Mucosa of stomach (tissue), 1 donor: ENCODE measurements around the gene NOX4.

ENCODE experiments used
- H3K27me3 ChIP-seq: one replicate; pipeline ENCODE4 v1.7.0; 2013; ENCODE audit warnings: mild to moderate bottlenecking, low read length; ENCODE audit not compliant: control insufficient read depth, insufficient read depth
- H3K36me3 ChIP-seq: one replicate; pipeline ENCODE4 v1.7.0; 2013; ENCODE audit warnings: low read length; ENCODE audit not compliant: control insufficient read depth, insufficient read depth
- H3K4me1 ChIP-seq: one replicate; pipeline ENCODE4 v1.7.0; 2013; ENCODE audit warnings: mild to moderate bottlenecking, low read length; ENCODE audit not compliant: control insufficient read depth, insufficient read depth
- H3K4me3 ChIP-seq: one replicate; pipeline ENCODE4 v1.7.0; 2013; ENCODE audit warnings: low read length
- H3K9ac ChIP-seq: one replicate; pipeline ENCODE4 v1.7.0; 2013; ENCODE audit warnings: mild to moderate bottlenecking, low read length, moderate library complexity
- H3K9me3 ChIP-seq: one replicate; pipeline ENCODE4 v1.7.0; 2013; ENCODE audit warnings: mild to moderate bottlenecking, low read length, moderate library complexity; ENCODE audit not compliant: control insufficient read depth
- donor health status: Pancreatic carcinoma.

NOX4 gene

DNA sequence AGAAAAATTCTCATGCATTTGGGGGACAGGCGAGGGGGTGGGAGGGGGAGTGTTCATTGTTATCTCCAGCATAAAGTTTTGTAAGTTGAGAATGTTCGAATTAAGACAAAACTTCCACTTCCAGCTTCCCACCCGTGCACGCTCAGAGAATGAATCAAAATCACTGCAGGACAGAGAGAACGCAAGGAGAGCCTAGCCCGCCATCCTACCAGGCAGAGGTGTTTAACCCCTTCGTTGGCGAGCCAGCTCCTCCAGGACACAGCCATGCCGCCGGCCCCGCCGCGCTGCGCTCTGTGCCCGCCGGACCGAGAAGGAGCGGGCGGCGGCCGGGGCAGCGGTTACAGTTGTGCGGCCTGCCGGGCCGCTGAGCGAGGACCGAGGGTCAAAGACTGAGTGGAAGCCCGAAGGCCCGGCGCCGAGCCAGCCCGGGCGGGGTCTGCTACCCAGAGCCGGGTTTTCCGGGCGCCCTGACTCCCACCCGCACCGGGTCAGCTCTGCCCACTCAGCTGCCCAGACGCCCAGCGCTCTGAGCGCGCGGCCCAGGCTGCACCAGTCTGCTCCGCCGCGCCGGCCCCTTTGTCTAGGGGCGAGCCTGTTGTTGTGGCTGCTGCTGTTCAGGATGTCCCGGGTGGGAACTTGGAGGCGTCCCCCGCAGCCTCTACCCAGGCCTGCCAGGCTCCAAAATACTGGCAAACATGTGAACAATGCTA is at the start of gene NOX4:
TSS of gene NOX4 (minus strand) at position 395 of the 710 bp plus-strand sequence. CDS start at position 266, 129 bp downstream.
- Histone ChIP-seq H3K27me3 (peaks cover 19% of the 10 kb centered on the region), H3K9me3 (no peaks in the 10 kb centered on the region), H3K4me3 (no peak within 1 kb of the TSS), H3K9ac (no peak within 1 kb of the TSS), H3K4me1 (no peaks in the 10 kb centered on the region), H3K36me3 (no peaks in the 10 kb centered on the region)

DNA sequence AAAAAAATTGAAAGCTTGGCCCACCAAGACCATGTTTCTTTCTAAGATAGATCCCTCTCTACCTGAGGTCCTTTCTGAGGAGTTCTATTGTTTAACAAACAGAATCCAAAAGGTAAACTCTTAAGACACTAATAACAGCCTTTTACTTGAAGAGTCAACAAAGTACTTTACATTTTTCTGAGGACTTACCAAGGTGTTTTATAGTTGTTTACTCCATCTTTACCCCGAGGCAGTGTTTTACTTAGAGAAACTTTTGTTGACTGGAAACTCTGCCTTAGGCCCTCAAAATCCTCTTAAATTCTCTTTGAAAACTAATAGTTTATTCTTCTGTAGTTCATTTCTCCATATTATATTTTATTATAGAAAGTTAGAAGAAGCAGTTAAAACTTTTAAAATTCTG is 49.7 kb upstream of the NOX4 start:
- H3K4me3 ChIP-seq, result no peak overlapping the region
- no peaks in the 10 kb centered on the region for H3K36me3 ChIP-seq
- no peak overlapping the region for H3K9ac ChIP-seq
- H3K4me1 ChIP-seq, result no peaks in the 10 kb centered on the region
- no peaks in the 10 kb centered on the region for H3K27me3 ChIP-seq
- H3K9me3 ChIP-seq, result no peaks in the 10 kb centered on the region

DNA sequence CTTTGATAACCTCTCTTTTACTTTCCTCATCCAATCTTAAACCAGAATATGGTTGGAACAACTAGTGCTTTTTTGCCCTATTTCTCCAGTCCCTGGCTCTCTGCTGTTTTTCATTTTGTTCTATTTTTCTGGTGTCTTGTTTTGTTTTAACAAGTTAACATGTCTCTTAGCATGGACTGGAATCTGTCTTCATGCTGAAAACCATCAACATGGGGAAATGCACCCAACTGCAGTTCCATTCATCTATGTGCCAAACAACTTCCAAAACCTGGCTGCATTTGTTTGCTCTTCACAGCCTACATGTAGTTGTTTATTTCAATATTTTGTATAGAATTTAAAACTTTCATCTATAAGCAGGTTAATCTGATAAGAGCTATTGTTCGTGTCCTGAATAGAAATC is 46.8 kb upstream of the NOX4 start:
- H3K9me3 ChIP-seq, result no peaks in the 10 kb centered on the region
- H3K4me1 ChIP-seq, result no peaks in the 10 kb centered on the region
- no peaks in the 10 kb centered on the region for H3K36me3 ChIP-seq
- H3K4me3 ChIP-seq, result no peak overlapping the region
- H3K27me3 ChIP-seq, result no peaks in the 10 kb centered on the region
- H3K9ac ChIP-seq, result no peak overlapping the region

DNA sequence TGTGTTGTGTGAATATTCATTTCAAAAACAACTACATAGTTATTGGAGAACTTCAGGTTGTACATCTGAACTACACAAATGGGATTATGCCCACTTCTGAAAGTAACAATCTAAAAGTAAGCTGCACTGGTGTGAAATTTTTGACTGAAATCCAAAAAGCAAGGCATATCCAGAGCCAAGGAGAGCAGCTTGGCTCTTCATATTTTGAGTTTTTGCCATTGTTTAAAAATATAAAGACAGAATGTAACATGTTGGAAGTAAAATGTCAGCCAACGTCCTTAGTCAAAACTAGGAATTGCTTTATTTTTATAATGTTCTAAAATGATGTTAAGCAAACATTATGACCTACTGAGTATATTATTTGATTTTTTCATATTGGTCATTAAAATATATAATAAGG is 45.8 kb upstream of the NOX4 start:
- Histone ChIP-seq H3K36me3 (no peaks in the 10 kb centered on the region), H3K4me3 (no peak overlapping the region), H3K9ac (no peak overlapping the region), H3K27me3 (no peaks in the 10 kb centered on the region), H3K4me1 (no peaks in the 10 kb centered on the region), H3K9me3 (no peaks in the 10 kb centered on the region)

DNA sequence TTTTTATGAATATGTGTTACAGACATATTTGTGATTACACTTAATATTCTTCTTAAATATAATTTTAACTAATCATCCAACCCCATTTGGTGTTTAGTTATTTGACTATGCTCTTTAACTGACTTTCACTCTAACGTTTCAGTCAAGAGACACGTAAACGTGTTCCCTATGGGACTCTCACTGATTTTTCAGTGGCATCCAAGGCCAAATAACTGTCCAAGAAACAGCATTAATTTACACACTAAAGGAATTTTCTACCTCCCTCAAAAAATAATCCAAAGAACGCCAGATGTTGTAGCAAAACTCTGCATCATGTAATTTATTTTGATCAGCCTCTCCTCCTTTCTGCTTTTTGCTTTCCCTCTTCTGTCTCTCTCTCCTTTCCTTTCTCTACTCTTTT is 44.0 kb upstream of the NOX4 start:
- Histone ChIP-seq H3K9ac (no peak overlapping the region), H3K27me3 (no peaks in the 10 kb centered on the region), H3K36me3 (no peaks in the 10 kb centered on the region), H3K4me1 (no peaks in the 10 kb centered on the region), H3K9me3 (no peaks in the 10 kb centered on the region), H3K4me3 (no peak overlapping the region)

DNA sequence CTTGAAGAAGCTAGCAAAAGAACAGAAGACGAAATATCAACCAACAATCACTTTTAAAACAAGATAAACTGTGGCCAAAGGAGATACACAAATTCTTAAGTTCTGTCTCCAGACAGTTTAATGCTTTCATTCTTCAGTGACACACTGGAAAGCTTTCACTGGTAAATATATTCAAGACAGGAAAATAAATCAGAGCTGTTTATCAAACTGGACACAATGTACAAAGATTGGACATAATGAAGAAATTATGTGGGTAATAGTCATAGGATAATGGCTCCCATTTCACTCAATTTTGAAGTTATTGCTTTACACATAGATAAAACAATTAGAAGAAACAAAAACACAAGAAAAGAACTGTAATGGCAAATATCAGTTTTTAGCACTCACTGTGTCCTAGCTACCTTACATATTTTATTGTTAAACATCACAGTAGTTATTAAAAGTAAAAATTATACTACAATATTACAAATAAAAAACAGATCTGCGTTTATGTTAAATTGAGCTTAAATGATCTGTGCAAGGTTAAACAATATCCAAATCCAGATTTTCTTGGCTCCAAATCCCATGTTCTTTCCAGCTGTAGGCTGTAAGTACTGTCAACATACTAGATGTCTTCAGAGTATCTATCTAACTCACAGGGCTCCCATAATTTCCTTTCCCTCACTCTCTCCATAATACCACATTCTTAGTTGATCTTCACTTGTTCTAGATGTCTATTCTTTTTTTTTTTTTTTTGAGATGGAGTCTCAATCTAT is 38.6 kb upstream of the NOX4 start:
- no peak overlapping the region for H3K4me3 ChIP-seq
- H3K4me1 ChIP-seq, result no peaks in the 10 kb centered on the region
- no peak overlapping the region for H3K9ac ChIP-seq
- H3K36me3 ChIP-seq, result no peaks in the 10 kb centered on the region
- H3K9me3 ChIP-seq, result no peaks in the 10 kb centered on the region
- no peaks in the 10 kb centered on the region for H3K27me3 ChIP-seq

DNA sequence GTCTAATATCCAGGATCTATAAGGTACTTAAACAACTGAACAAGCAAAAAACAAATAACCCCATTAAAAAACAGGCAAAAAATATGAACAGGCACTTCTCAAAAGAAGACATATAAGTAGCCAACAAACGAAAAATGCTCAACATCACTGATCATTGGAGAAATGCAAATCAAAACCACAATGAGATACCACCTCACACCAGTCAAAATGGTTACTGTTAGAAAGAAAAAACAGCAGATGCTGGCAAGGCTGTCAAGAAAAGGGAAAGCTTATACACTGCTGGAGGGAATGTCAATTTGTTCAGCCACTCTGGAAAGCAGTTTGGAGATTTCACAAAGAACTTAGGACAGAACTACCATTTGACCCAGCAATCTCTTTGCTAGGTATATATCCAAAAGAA is 30.6 kb upstream of the NOX4 start:
- no peak overlapping the region for H3K9ac ChIP-seq
- no peaks in the 10 kb centered on the region for H3K36me3 ChIP-seq
- no peaks in the 10 kb centered on the region for H3K27me3 ChIP-seq
- no peak overlapping the region for H3K4me3 ChIP-seq
- H3K4me1 ChIP-seq, result no peaks in the 10 kb centered on the region
- no peaks in the 10 kb centered on the region for H3K9me3 ChIP-seq

DNA sequence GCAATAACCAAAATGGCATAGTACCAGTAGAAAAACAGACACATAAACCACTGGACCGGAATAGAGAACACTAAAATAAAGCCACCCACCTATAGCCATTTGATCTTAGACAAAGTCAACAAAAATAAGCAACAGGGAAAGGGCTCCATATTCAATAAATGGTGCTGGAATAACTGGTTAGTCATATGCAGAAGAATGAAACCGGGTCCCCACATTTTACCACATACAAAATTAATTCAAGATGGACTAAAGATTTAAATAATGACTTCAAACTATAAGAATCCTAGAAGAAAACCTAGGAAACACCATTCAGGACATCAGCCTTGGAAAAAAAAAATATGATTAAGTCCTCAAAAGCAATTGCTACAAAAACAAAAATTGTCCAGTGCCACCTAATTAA is 30.1 kb upstream of the NOX4 start:
- no peaks in the 10 kb centered on the region for H3K9me3 ChIP-seq
- no peaks in the 10 kb centered on the region for H3K27me3 ChIP-seq

DNA sequence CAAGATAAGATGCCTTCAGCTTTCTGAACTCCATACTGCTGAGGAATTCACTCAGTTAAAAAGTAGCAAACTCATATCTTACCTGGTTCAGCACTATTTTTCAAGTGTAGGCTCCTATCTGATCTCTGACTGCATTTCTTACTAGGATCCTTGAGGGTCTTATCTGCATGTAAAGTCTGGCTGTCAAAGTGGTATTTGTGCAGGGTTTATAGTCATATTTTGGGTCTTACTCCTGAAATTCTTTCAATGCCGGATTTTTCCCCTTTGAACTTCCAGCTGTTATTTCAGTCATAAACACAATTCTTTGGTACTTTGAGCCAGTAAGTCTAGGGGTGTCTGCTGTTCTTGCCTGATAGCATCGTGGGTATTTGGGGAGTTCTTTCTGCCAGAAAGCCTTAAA is 25.3 kb upstream of the NOX4 start:
- Histone ChIP-seq H3K27me3 (no peaks in the 10 kb centered on the region), H3K9ac (no peak overlapping the region), H3K4me1 (no peaks in the 10 kb centered on the region), H3K4me3 (no peak overlapping the region), H3K9me3 (no peaks in the 10 kb centered on the region), H3K36me3 (no peaks in the 10 kb centered on the region)

More for the DNA sequence above, 30.1 kb upstream of the NOX4 start:
- Histone ChIP-seq H3K4me1 (no peaks in the 10 kb centered on the region), H3K4me3 (no peak overlapping the region), H3K36me3 (no peaks in the 10 kb centered on the region), H3K9ac (no peak overlapping the region)

DNA sequence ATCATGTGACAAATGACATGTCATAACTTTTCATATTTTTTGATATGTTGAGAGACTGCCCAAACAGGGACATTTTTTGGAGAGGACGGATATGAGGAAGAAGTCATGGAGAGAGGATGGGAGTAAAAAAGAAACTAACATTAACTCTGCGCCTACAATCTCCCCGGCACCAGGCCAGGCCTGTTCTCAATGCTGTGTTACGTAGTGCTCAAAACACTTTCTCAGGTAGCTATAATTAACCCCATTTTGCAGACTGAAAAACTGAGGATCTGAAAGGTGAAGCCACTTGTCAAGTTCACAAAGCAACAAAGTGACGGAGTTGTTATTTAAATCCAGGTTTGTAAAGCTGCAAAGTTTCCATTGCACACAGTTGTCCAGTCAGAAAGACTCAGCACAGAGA is 17.4 kb upstream of the NOX4 start:
- no peaks in the 10 kb centered on the region for H3K27me3 ChIP-seq
- H3K4me1 ChIP-seq, result no peaks in the 10 kb centered on the region
- no peaks in the 10 kb centered on the region for H3K36me3 ChIP-seq
- no peak overlapping the region for H3K4me3 ChIP-seq
- no peaks in the 10 kb centered on the region for H3K9me3 ChIP-seq
- H3K9ac ChIP-seq, result no peak overlapping the region

DNA sequence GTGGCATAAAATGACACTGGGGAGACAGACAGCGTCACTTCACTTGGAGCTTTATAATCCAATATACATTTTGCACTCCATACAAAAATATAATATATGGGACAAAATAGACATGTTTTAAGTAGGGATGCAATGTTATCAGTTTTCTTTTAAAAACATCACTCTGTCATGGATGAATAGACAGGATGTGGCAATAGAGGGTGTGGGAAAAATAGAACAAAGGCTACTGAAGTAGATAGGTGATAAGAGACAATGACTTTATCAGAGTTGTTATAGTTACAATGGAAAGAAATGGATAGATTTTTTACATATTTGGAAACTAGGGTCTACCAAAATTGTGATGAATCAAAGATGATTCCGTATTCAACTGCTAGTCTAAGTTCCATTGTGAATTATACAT is 13.1 kb upstream of the NOX4 start:
- Histone ChIP-seq H3K27me3 (no peaks in the 10 kb centered on the region), H3K36me3 (no peaks in the 10 kb centered on the region), H3K9me3 (no peaks in the 10 kb centered on the region), H3K4me3 (no peak overlapping the region), H3K9ac (no peak overlapping the region), H3K4me1 (no peaks in the 10 kb centered on the region)

DNA sequence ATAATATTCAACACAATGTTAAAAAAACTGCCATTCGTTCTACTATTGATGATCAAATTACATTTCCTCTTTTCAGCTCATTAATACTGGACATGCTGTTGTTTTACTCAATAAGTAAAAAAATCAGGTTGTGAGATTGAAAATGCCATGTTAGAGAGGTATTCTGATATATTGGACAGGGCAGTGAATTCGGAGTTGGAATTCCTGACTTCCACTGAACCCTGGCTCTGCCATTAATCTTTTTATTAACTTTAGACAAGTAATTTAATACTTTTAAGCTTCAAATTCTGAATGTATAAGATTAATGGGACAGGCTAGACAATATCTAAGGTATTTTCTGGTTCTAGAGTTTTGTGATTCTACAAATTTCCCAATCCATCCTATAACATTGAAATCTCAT is 12.2 kb upstream of the NOX4 start:
- H3K9ac ChIP-seq, result no peak overlapping the region

More for the DNA sequence above, 12.2 kb upstream of the NOX4 start:
- H3K36me3 ChIP-seq, result no peaks in the 10 kb centered on the region
- H3K4me3 ChIP-seq, result no peak overlapping the region
- no peaks in the 10 kb centered on the region for H3K27me3 ChIP-seq
- no peaks in the 10 kb centered on the region for H3K4me1 ChIP-seq
- no peaks in the 10 kb centered on the region for H3K9me3 ChIP-seq
